ENCODE data around the gene TLX2. TPM values are rescaled to one million over a fixed set of nuclear protein-coding genes. Genes with fewer than 3 reads are reported as not detected.

Gene TLX2
- total RNA-seq, 1 experiment from 2014 or later, result not detected

- Histone ChIP-seq H3K36me3 (ENCODE audit: control insufficient read depth, insufficient read depth, low read length) (no peaks in the 10 kb centered on the region), H3K4me3 (ENCODE audit: low read depth in 2 of 2, low read length in 2 of 2) (no peak overlapping the region), H3K4me1 (ENCODE audit: control insufficient read depth, insufficient read depth, low read length) (0 out of 2 replicates have a peak, but pooled peaks cover under 1% of the 10 kb centered on the region), H3K9me3 (ENCODE audit: control insufficient read depth, insufficient read depth, low read depth, low read length) (no peaks in the 10 kb centered on the region), H3K27me3 (ENCODE audit: control insufficient read depth, insufficient read depth, low read length) (no peaks in the 10 kb centered on the region; the same call in 1 of the 2 replicates), H3K27ac (ENCODE audit: low read length) (no peak overlapping the region)
- BruUV-seq (replicated peaks), result no TSS peak
- intact Hi-C loops (cut with micrococcal nuclease; ENCODE audit: unreplicated experiment), result no loop called here
- TF ChIP-seq SIN3A (IDR thresholded peaks at IDR 0.05; ENCODE audit: borderline replicate concordance, insufficient read depth, low read depth, low read length), result no peak
- ATAC-seq (no peak), DNase-seq (ENCODE audit: low read depth, low spot score) (no peak)
- CTCF ChIA-PET, result interaction anchor here (0.7 kb wide), 1 partner anchor 794 kb away, joined by 6 read pairs; no protein-coding TSS in a partner anchor
- POLR2A ChIA-PET, result no interaction called here
- in situ Hi-C loops (cut with HindIII; ENCODE audit: low pct_unique_long_range_greater_than_20kb, low sequenced_read_pairs), result no loop called here
Observed at GRCh38 chr2:74542978-74543377, 28.7 kb downstream of the TLX2 start.

GRCh38 chr2:74544634-74545033 lies 30.4 kb downstream of the TLX2 start:
- in situ Hi-C loops (cut with HindIII; ENCODE audit: low pct_unique_long_range_greater_than_20kb, low sequenced_read_pairs), result no loop called here
- ATAC-seq (no peak), DNase-seq (ENCODE audit: low read depth, low spot score) (no peak)
- no TSS peak for BruUV-seq (replicated peaks)
- H3K36me3 ChIP-seq (ENCODE audit: control insufficient read depth, insufficient read depth, low read length), result no peaks in the 10 kb centered on the region
- no peak overlapping the region for H3K4me3 ChIP-seq (ENCODE audit: low read depth in 2 of 2, low read length in 2 of 2)
- intact Hi-C loops (cut with micrococcal nuclease; ENCODE audit: unreplicated experiment), result no loop called here
- no peak overlapping the region for H3K27ac ChIP-seq (ENCODE audit: low read length)
- TF ChIP-seq TCF7L2 (IDR thresholded peaks at IDR 0.05; ENCODE audit: low read depth, low read length) (no peak), SIN3A (IDR thresholded peaks at IDR 0.05; ENCODE audit: borderline replicate concordance, insufficient read depth, low read depth, low read length) (no peak), POLR2AphosphoS5 (IDR thresholded peaks at IDR 0.05; ENCODE audit: low read depth, low read length) (no peak), CTCF (IDR thresholded peaks at IDR 0.05) (peak; percentile 67)
- TF ChIP-seq, protein P1, sequence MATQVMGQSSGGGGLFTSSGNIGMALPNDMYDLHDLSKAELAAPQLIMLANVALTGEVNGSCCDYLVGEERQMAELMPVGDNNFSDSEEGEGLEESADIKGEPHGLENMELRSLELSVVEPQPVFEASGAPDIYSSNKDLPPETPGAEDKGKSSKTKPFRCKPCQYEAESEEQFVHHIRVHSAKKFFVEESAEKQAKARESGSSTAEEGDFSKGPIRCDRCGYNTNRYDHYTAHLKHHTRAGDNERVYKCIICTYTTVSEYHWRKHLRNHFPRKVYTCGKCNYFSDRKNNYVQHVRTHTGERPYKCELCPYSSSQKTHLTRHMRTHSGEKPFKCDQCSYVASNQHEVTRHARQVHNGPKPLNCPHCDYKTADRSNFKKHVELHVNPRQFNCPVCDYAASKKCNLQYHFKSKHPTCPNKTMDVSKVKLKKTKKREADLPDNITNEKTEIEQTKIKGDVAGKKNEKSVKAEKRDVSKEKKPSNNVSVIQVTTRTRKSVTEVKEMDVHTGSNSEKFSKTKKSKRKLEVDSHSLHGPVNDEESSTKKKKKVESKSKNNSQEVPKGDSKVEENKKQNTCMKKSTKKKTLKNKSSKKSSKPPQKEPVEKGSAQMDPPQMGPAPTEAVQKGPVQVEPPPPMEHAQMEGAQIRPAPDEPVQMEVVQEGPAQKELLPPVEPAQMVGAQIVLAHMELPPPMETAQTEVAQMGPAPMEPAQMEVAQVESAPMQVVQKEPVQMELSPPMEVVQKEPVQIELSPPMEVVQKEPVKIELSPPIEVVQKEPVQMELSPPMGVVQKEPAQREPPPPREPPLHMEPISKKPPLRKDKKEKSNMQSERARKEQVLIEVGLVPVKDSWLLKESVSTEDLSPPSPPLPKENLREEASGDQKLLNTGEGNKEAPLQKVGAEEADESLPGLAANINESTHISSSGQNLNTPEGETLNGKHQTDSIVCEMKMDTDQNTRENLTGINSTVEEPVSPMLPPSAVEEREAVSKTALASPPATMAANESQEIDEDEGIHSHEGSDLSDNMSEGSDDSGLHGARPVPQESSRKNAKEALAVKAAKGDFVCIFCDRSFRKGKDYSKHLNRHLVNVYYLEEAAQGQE (IDR thresholded peaks at IDR 0.05; ENCODE audit: insufficient read depth in 1 of 2, low read depth in 2 of 2, low read length in 1 of 2), result no peak
- H3K9me3 ChIP-seq (ENCODE audit: control insufficient read depth, insufficient read depth, low read depth, low read length), result no peaks in the 10 kb centered on the region
- H3K27me3 ChIP-seq (ENCODE audit: control insufficient read depth, insufficient read depth, low read length), result no peaks in the 10 kb centered on the region; the same call in 1 of the 2 replicates
- CTCF ChIA-PET, result no interaction called here
- POLR2A ChIA-PET, result no interaction called here
- H3K4me1 ChIP-seq (ENCODE audit: control insufficient read depth, insufficient read depth, low read length), result peaks cover 10% of the 10 kb centered on the region

DNA sequence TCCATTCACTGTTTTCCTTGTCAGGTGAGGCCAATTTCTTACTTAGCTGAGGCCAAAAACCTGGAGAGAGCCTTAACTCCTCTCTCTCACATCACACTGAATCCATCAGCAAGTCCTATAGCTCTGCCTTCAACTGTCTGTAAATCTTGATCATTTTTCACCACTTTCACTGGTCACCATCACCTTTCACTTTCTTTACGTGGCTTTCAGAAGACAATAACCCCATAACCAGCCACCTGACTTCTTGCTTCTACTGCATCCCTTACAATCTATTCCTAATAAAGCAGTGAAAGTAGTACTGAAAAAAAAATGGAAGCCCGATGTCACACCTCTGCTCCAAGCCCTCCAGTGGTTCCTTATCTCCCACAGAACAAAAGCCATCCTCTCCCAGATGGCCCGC lies 31.8 kb downstream of the TLX2 start:
- Histone ChIP-seq H3K9me3 (ENCODE audit: control insufficient read depth, insufficient read depth, low read depth, low read length) (no peaks in the 10 kb centered on the region), H3K27ac (ENCODE audit: low read length) (no peak overlapping the region), H3K4me3 (ENCODE audit: low read depth in 2 of 2, low read length in 2 of 2) (no peak overlapping the region), H3K4me1 (ENCODE audit: control insufficient read depth, insufficient read depth, low read length) (peaks cover 11% of the 10 kb centered on the region), H3K36me3 (ENCODE audit: control insufficient read depth, insufficient read depth, low read length) (no peaks in the 10 kb centered on the region), H3K27me3 (ENCODE audit: control insufficient read depth, insufficient read depth, low read length) (no peaks in the 10 kb centered on the region; the same call in 1 of the 2 replicates)
- CTCF ChIA-PET, result no interaction called here
- no TSS peak for BruUV-seq (replicated peaks)
- POLR2A ChIA-PET, result no interaction called here
- ATAC-seq, result no peak
- DNase-seq (ENCODE audit: low read depth, low spot score), result no peak
- in situ Hi-C loops (cut with HindIII; ENCODE audit: low pct_unique_long_range_greater_than_20kb, low sequenced_read_pairs) (no loop called here), intact Hi-C loops (cut with micrococcal nuclease; ENCODE audit: unreplicated experiment) (no loop called here)
- TF ChIP-seq SIN3A (IDR thresholded peaks at IDR 0.05; ENCODE audit: borderline replicate concordance, insufficient read depth, low read depth, low read length), result no peak
- TF ChIP-seq POLR2AphosphoS5 (IDR thresholded peaks at IDR 0.05; ENCODE audit: low read depth, low read length), result no peak
- TF ChIP-seq, protein P1 (IDR thresholded peaks at IDR 0.05; ENCODE audit: insufficient read depth in 1 of 2, low read depth in 2 of 2, low read length in 1 of 2), result no peak
- no peak for TF ChIP-seq CTCF (IDR thresholded peaks at IDR 0.05)
- TF ChIP-seq TCF7L2 (IDR thresholded peaks at IDR 0.05; ENCODE audit: low read depth, low read length), result no peak

All from Panc1 (cell line).